ENCODE measurements around the gene ANXA3. TPM values are rescaled to one million over a fixed set of nuclear protein-coding genes. Genes with fewer than 3 reads are reported as not detected.

Gene ANXA3
- total RNA-seq, 1 donor from 2014 or later = 34.5 TPM

GRCh38 chr4:78653655-78654054, 102.1 kb downstream of the ANXA3 start:
- Histone ChIP-seq H3K4me3 (no peak overlapping the region), H3K36me3 (no peaks in the 10 kb centered on the region), H3K27me3 (ENCODE audit: low read depth) (no peaks in the 10 kb centered on the region), H3K9me3 (replicated peaks) (no peaks in the 10 kb centered on the region), H3K4me1 (peaks cover 62% of the 10 kb centered on the region), H3K27ac (replicated peaks) (no peak overlapping the region)
- intact Hi-C loops (cut with micrococcal nuclease) = no loop called here
- TF ChIP-seq CTCF (IDR thresholded peaks at IDR 0.05; ENCODE audit: borderline replicate concordance) = no peak
- no peak for DNase-seq

GRCh38 chr4:78654807-78655206, 103.2 kb downstream of the ANXA3 start:
- peaks cover 62% of the 10 kb centered on the region for H3K4me1 ChIP-seq
- intact Hi-C loops (cut with micrococcal nuclease) = no loop called here
- no peaks in the 10 kb centered on the region for H3K36me3 ChIP-seq
- H3K27me3 ChIP-seq (ENCODE audit: low read depth) = no peaks in the 10 kb centered on the region
- H3K9me3 ChIP-seq (replicated peaks) = no peaks in the 10 kb centered on the region
- DNase-seq = no peak
- no peak overlapping the region for H3K4me3 ChIP-seq
- TF ChIP-seq CTCF (IDR thresholded peaks at IDR 0.05; ENCODE audit: borderline replicate concordance) = no peak
- H3K27ac ChIP-seq (replicated peaks) = no peak overlapping the region

GRCh38 chr4:78656968-78657445, 105.4 kb downstream of the ANXA3 start:
- H3K9me3 ChIP-seq (replicated peaks) = no peaks in the 10 kb centered on the region
- peaks cover 59% of the 10 kb centered on the region for H3K4me1 ChIP-seq
- H3K27ac ChIP-seq (replicated peaks) = peak overlapping the region; percentile 36
- no peak for DNase-seq
- TF ChIP-seq CTCF (IDR thresholded peaks at IDR 0.05; ENCODE audit: borderline replicate concordance) = no peak
- intact Hi-C loops (cut with micrococcal nuclease) = no loop called here
- no peak overlapping the region for H3K4me3 ChIP-seq
- H3K36me3 ChIP-seq = no peaks in the 10 kb centered on the region
- no peaks in the 10 kb centered on the region for H3K27me3 ChIP-seq (ENCODE audit: low read depth)

GRCh38 chr4:78659264-78659663, 107.7 kb downstream of the ANXA3 start:
- no peaks in the 10 kb centered on the region for H3K27me3 ChIP-seq (ENCODE audit: low read depth)
- intact Hi-C loops (cut with micrococcal nuclease) = no loop called here
- no peaks in the 10 kb centered on the region for H3K9me3 ChIP-seq (replicated peaks)
- H3K36me3 ChIP-seq = no peaks in the 10 kb centered on the region
- TF ChIP-seq CTCF (IDR thresholded peaks at IDR 0.05; ENCODE audit: borderline replicate concordance) = no peak
- H3K4me3 ChIP-seq = no peak overlapping the region
- H3K27ac ChIP-seq (replicated peaks) = no peak overlapping the region
- H3K4me1 ChIP-seq = peaks cover 55% of the 10 kb centered on the region
- no peak for DNase-seq

GRCh38 chr4:78659665-78660064, 108.1 kb downstream of the ANXA3 start:
- H3K4me1 ChIP-seq = peaks cover 51% of the 10 kb centered on the region

More at GRCh38 chr4:78659665-78660064, 108.1 kb downstream of the ANXA3 start:
- Histone ChIP-seq H3K9me3 (replicated peaks) (no peaks in the 10 kb centered on the region), H3K27me3 (ENCODE audit: low read depth) (no peaks in the 10 kb centered on the region), H3K4me3 (no peak overlapping the region), H3K36me3 (no peaks in the 10 kb centered on the region), H3K27ac (replicated peaks) (no peak overlapping the region)
- intact Hi-C loops (cut with micrococcal nuclease) = no loop called here
- DNase-seq = no peak
- TF ChIP-seq CTCF (IDR thresholded peaks at IDR 0.05; ENCODE audit: borderline replicate concordance) = no peak

Other genes with a start within 250 kb of the ANXA3 start
- 16.2 TPM for gene BMP2K, start 224.6 kb downstream of the ANXA3 start, total RNA-seq